H1 (cell line): ENCODE results near the gene SCN2A. TPM values are rescaled to one million over a fixed set of nuclear protein-coding genes. Genes with fewer than 3 reads are reported as not detected.

Source experiments
- CTCF ChIA-PET: fragments of 300-600 bp; sonication (Branson Sonifier 250); formaldehyde crosslinking; loops from one replicate; lab custom pipeline; 2021; ENCODE audit not compliant: partially characterized antibody; lab: Charles Lee
- POLR2A ChIA-PET: fragments of 300-600 bp; sonication (Branson Sonifier 250); formaldehyde crosslinking; loops from one replicate; lab custom pipeline; 2021; ENCODE audit warnings: inconsistent platforms; ENCODE audit not compliant: partially characterized antibody; lab: Charles Lee
- DNase-seq, 2 experiments: peaks; one replicate each; pipeline versions ENCODE4 v3.0.0 to v3.0.0-alpha.2; 2010 to 2022; ENCODE audit warnings: low spot score in 2 of 2, low read depth in 1 of 2, mixed read lengths in 1 of 2
- FAIRE-seq: peaks from 2 replicates; lab custom pipeline; 2011; peaks lifted over from hg19 to GRCh38; lab: Jason Lieb, UNC
- H2AFZ ChIP-seq: 2 replicates; pipeline ENCODE4 v1.8.1; 2012; ENCODE audit warnings: low read length, inconsistent platforms
- H2AK5ac ChIP-seq: 2 replicates; pipeline ENCODE4 v1.6.1; 2013; ENCODE audit warnings: low read depth, low read length
- H2BK120ac ChIP-seq: replicated peaks from 2 replicates; pipeline ENCODE3; 2013; ENCODE audit warnings: low read depth, low read length, inconsistent platforms
- H2BK12ac ChIP-seq: 2 replicates; pipeline ENCODE4 v1.6.1; 2013; ENCODE audit warnings: low read depth, low read length
- H2BK15ac ChIP-seq: 2 replicates; pipeline ENCODE4 v1.6.1; 2013; ENCODE audit warnings: low read length
- H2BK20ac ChIP-seq: 2 replicates; pipeline ENCODE4 v1.6.1; 2013; ENCODE audit warnings: low read length
- H2BK5ac ChIP-seq: 2 replicates; pipeline ENCODE4 v1.6.1; 2013; ENCODE audit warnings: low read depth, low read length
- H3K14ac ChIP-seq: 2 replicates; pipeline ENCODE4 v1.6.1; 2013; ENCODE audit warnings: inconsistent platforms; ENCODE audit not compliant: insufficient read length
- H3K18ac ChIP-seq: 2 replicates; pipeline ENCODE4 v1.6.1; 2013; ENCODE audit warnings: low read length; ENCODE audit errors: extremely low read depth
- H3K23ac ChIP-seq: 2 replicates; pipeline ENCODE4 v1.6.1; 2013; ENCODE audit warnings: inconsistent platforms; ENCODE audit not compliant: insufficient read length
- H3K23me2 ChIP-seq: 2 replicates; pipeline ENCODE4 v1.6.1; 2013; ENCODE audit warnings: low read depth, low read length
- H3K27ac ChIP-seq: 2 replicates; pipeline ENCODE4 v1.6.1; 2011; ENCODE audit warnings: low read depth, low read length, inconsistent platforms
- H3K27me3 ChIP-seq, 4 experiments: replicated peaks in 1 of 4; 1 replicate in 1 of 4; 2 replicates in 3 of 4; pipeline versions ENCODE4 v1.6.1 to v1.8.1; 2011 to 2013; ENCODE audit warnings: low read length in 3 of 4, mild to moderate bottlenecking in 3 of 4, inconsistent platforms in 2 of 4, mixed read lengths in 2 of 4, moderate library complexity in 1 of 4; ENCODE audit not compliant: control insufficient read depth in 3 of 4, insufficient read depth in 3 of 4; ENCODE audit errors: extremely low read depth in 1 of 4
- H3K36me3 ChIP-seq, 4 experiments: 2 replicates each; pipeline versions ENCODE4 v1.6.1 to v1.8.1; 2011 to 2013; ENCODE audit warnings: mild to moderate bottlenecking in 4 of 4, low read length in 3 of 4, moderate library complexity in 2 of 4, control low read depth in 1 of 4, inconsistent platforms in 1 of 4; ENCODE audit not compliant: insufficient read depth in 4 of 4, control insufficient read depth in 2 of 4
- H3K4ac ChIP-seq: replicated peaks from 2 replicates; pipeline ENCODE3; 2013; ENCODE audit warnings: low read length, low read depth, mixed read lengths, inconsistent platforms; ENCODE audit not compliant: insufficient read length
- H3K4me1 ChIP-seq, 4 experiments: replicated peaks in 1 of 4; 1 replicate in 1 of 4; 2 replicates in 3 of 4; pipeline versions ENCODE4 v1.6.1 to v1.8.1; 2011 to 2013; ENCODE audit warnings: low read length in 3 of 4, inconsistent platforms in 2 of 4, mixed read lengths in 1 of 4; ENCODE audit not compliant: insufficient read depth in 4 of 4, control insufficient read depth in 3 of 4
- H3K4me2 ChIP-seq, 2 experiments: 2 replicates each; pipeline versions ENCODE4 v1.6.1 to v1.8.1; 2011 to 2013; ENCODE audit warnings: low read depth in 2 of 2, low read length in 2 of 2, control low read depth in 1 of 2, inconsistent platforms in 1 of 2, mild to moderate bottlenecking in 1 of 2; ENCODE audit not compliant: insufficient read depth in 1 of 2
- H3K4me3 ChIP-seq, 4 experiments: fragments of 200-600, 300-600 bp in 1 of 4; sonication (generic), shearing (Covaris generic), sonication (Bioruptor Twin) in 1 of 4; 2 replicates each; pipeline versions ENCODE4 v1.5.1 to v1.8.1; 2011 to 2016; ENCODE audit warnings: low read length in 4 of 4, low read depth in 3 of 4, control low read depth in 2 of 4, inconsistent platforms in 2 of 4, mild to moderate bottlenecking in 2 of 4, mixed read lengths in 1 of 4, moderate library complexity in 1 of 4; ENCODE audit not compliant: insufficient read depth in 2 of 4; ENCODE audit errors: extremely low read depth in 1 of 4
- H3K56ac ChIP-seq: replicated peaks from 2 replicates; pipeline ENCODE3; 2013; ENCODE audit warnings: low read depth, mild to moderate bottlenecking, mixed read lengths, low read length, inconsistent platforms; ENCODE audit not compliant: insufficient read length
- H3K79me1 ChIP-seq: 2 replicates; pipeline ENCODE4 v1.6.1; 2013; ENCODE audit warnings: low read depth, low read length, control low read depth
- H3K79me2 ChIP-seq, 2 experiments: 2 replicates each; pipeline versions ENCODE4 v1.6.1 to v1.8.1; 2012 to 2013; ENCODE audit warnings: low read length in 2 of 2, mild to moderate bottlenecking in 2 of 2, inconsistent platforms in 1 of 2; ENCODE audit not compliant: insufficient read depth in 2 of 2, control insufficient read depth in 1 of 2
- H3K9ac ChIP-seq, 4 experiments: replicated peaks in 1 of 4; 1 replicate in 1 of 4; 2 replicates in 3 of 4; pipeline versions ENCODE4 v1.6.1 to v1.8.1; 2011 to 2013; ENCODE audit warnings: low read depth in 3 of 4, low read length in 3 of 4, control low read depth in 2 of 4, mild to moderate bottlenecking in 2 of 4, moderate library complexity in 2 of 4, inconsistent platforms in 1 of 4; ENCODE audit errors: extremely low read depth in 1 of 4
- H3K9me3 ChIP-seq, 2 experiments: 2 replicates each; pipeline versions ENCODE4 v1.6.1 to v1.8.1; 2012 to 2013; ENCODE audit warnings: mild to moderate bottlenecking in 2 of 2, moderate library complexity in 2 of 2, control low read depth in 1 of 2, inconsistent platforms in 1 of 2, low read depth in 1 of 2, low read length in 1 of 2, mixed read lengths in 1 of 2; ENCODE audit not compliant: insufficient read depth in 2 of 2
- H4K20me1 ChIP-seq, 2 experiments: replicated peaks in 1 of 2; 2 replicates each; pipeline versions ENCODE3 to v1.8.1; 2011 to 2013; ENCODE audit warnings: inconsistent platforms in 2 of 2, low read length in 2 of 2, mild to moderate bottlenecking in 1 of 2; ENCODE audit not compliant: insufficient read depth in 2 of 2, control insufficient read depth in 1 of 2
- H4K5ac ChIP-seq: 2 replicates; pipeline ENCODE4 v1.6.1; 2013; ENCODE audit warnings: low read length, low read depth, mixed read lengths, inconsistent platforms; ENCODE audit not compliant: insufficient read length
- H4K8ac ChIP-seq: 2 replicates; pipeline ENCODE4 v1.8.0; 2013; ENCODE audit warnings: mild to moderate bottlenecking, moderate library complexity, low read length, inconsistent platforms; ENCODE audit not compliant: insufficient read depth; ENCODE audit errors: extremely low read depth
- H4K91ac ChIP-seq: replicated peaks from 2 replicates; pipeline ENCODE3; 2013; ENCODE audit warnings: low read length, mixed read lengths, inconsistent platforms; ENCODE audit not compliant: insufficient read length
- ATF2 ChIP-seq: IDR thresholded peaks from 2 replicates; pipeline ENCODE4 v1.6.1; 2012; ENCODE audit warnings: low read length, inconsistent platforms
- CBX8 ChIP-seq: fragments of 300-800, 300-1000 bp; sonication (generic); IDR thresholded peaks from 2 replicates; pipeline ENCODE4 v1.7.1; 2016; ENCODE audit warnings: low read depth, low read length, borderline replicate concordance
- E2F6 ChIP-seq: IDR thresholded peaks from 2 replicates; pipeline ENCODE4 v1.6.1; 2012; ENCODE audit warnings: inconsistent platforms
- EP300 ChIP-seq, 2 experiments: IDR thresholded peaks; 1 replicate in 1 of 2; 2 replicates in 1 of 2; pipeline ENCODE4 v1.6.1; 2011 to 2012; ENCODE audit warnings: low read depth in 2 of 2, low read length in 2 of 2, mild to moderate bottlenecking in 2 of 2, borderline replicate concordance in 1 of 2, inconsistent platforms in 1 of 2, moderate library complexity in 1 of 2
- HDAC6 ChIP-seq: IDR thresholded peaks from one replicate; pipeline ENCODE4 v1.7.1; 2012; ENCODE audit warnings: low read depth, mild to moderate bottlenecking, inconsistent platforms, low read length, moderate library complexity
- MAX ChIP-seq: IDR thresholded peaks from 2 replicates; pipeline ENCODE4 v1.6.1; 2012; ENCODE audit warnings: inconsistent platforms
- NANOG ChIP-seq: IDR thresholded peaks from 2 replicates; pipeline ENCODE4 v1.6.1; 2011; ENCODE audit warnings: low read length, low read depth, mild to moderate bottlenecking, inconsistent platforms; ENCODE audit not compliant: insufficient read depth, poor library complexity, severe bottlenecking
- SIN3A ChIP-seq, 2 experiments: IDR thresholded peaks in 1 of 2; conservative IDR thresholded peaks in 1 of 2; 2 replicates each; pipeline ENCODE4 v1.6.1; 2011 to 2012; ENCODE audit warnings: low read length in 2 of 2, improper control_type of control experiment in 1 of 2, low read depth in 1 of 2, mild to moderate bottlenecking in 1 of 2
- YY1 ChIP-seq: IDR thresholded peaks from 2 replicates; pipeline ENCODE4 v1.6.1; 2011; ENCODE audit warnings: low read depth, mild to moderate bottlenecking, low read length
- WGBS, 2 experiments: shearing (Covaris generic) in 1 of 2; methylation state at CpG; one replicate each; pipeline versions ENCODE4 v1.1.6 to v1.1.7; 2013 to 2015; ENCODE audit warnings: low lambda C conversion rate in 2 of 2, mixed read lengths in 2 of 2, inconsistent platforms in 1 of 2, low coverage in 1 of 2, missing lambda C conversion rate in 1 of 2; ENCODE audit not compliant: insufficient replicate concordance in 2 of 2, insufficient coverage in 1 of 2, insufficient read length in 1 of 2; ENCODE audit errors: extremely low coverage in 1 of 2, missing lambda C conversion rate in 1 of 2; 5-methylcytosine and 5-hydroxymethylcytosine counted together
- polyA plus RNA-seq, 7 experiments: library from polyadenylated mRNA; depleted of rRNA in 3 of 7; stranded (reverse) in 5 of 7; unstranded in 2 of 7; fragments of >200 nt in 5 of 7; fragments of 200-250 nt in 2 of 7; gene quantifications; 1 replicate in 5 of 7; 2 replicates in 1 of 7; 4 replicates in 1 of 7; pipeline versions ENCODE4 v1.2.1 to v1.2.3, GENCODE V29; 2011 to 2013; ENCODE audit warnings: missing spikeins in 2 of 7, mixed read lengths in 2 of 7
- total RNA-seq: library from RNA; stranded (reverse); fragmentation: NEBNext Ultra II Directional; extraction: Animal tissue kit (Norgen Biotek cat#: 25700); gene quantifications from 2 replicates; pipeline ENCODE4 v1.2.1, GENCODE V29; 2021

SCN2A gene
- total and polyA plus RNA-seq, 2 of the 8 experiments (the other 6 are each of a cell fraction or from before 2014, with no cell fraction given): 0.18 to 1.1 TPM

GRCh38 chr2:165348441-165348840 lies 109.2 kb downstream of the SCN2A start:
- Histone ChIP-seq H3K4ac (no peak overlapping the region), H3K9me3 (no peaks in the 10 kb centered on the region), H3K18ac (no peak overlapping the region), H4K8ac (no peak overlapping the region), H2AK5ac (no peak overlapping the region), H3K79me2 (no peaks in the 10 kb centered on the region), H3K27ac (no peak overlapping the region), H2BK15ac (no peak overlapping the region), H2BK20ac (no peak overlapping the region), H3K79me1 (no peaks in the 10 kb centered on the region), H3K9ac (no peak overlapping the region), H2BK120ac (no peak overlapping the region), H2BK12ac (no peak overlapping the region), H3K27me3 (no peaks in the 10 kb centered on the region), H3K56ac (no peak overlapping the region), H2BK5ac (no peak overlapping the region), H4K20me1 (no peaks in the 10 kb centered on the region), H3K23ac (no peak overlapping the region), H2AFZ (no peak overlapping the region), H4K5ac (no peak overlapping the region), H3K4me2 (no peak overlapping the region), H3K23me2 (no peaks in the 10 kb centered on the region), H3K4me1 (no peaks in the 10 kb centered on the region), H3K4me3 (no peak overlapping the region)
- no peak for FAIRE-seq
- ChIA-PET CTCF (no interaction called here), POLR2A (no interaction called here)
- DNase-seq: no peak
- 90% methylated on average over 1 of the region's 1 CpG; no CpG with 5 or more reads in 1 of the 2 experiments for WGBS, 2 experiments
- TF ChIP-seq EP300 (IDR thresholded peaks at IDR 0.05; ENCODE audit: borderline replicate concordance in 1 of 2, low read depth in 2 of 2, low read length in 2 of 2): no peak
- TF ChIP-seq E2F6: no peak
- no peak for TF ChIP-seq MAX
- TF ChIP-seq NANOG: no peak
- no peak for TF ChIP-seq HDAC6
- TF ChIP-seq YY1: no peak
- TF ChIP-seq SIN3A (conservative IDR thresholded peaks at IDR 0.05 in 1 of 2, IDR thresholded peaks at IDR 0.05 in 1 of 2; ENCODE audit: low read depth in 1 of 2, low read length in 2 of 2): no peak
- no peak for TF ChIP-seq ATF2
- TF ChIP-seq CBX8: no peak
- TF ChIP-seq, all 59 proteins: peak for 0
- no peaks in the 10 kb centered on the region for H3K36me3 ChIP-seq
- no peak overlapping the region for H3K14ac ChIP-seq
- H4K91ac ChIP-seq: no peak overlapping the region
